Endothelial cell of umbilical vein (primary cell): ENCODE measurements around the gene NRAS. TPM values are rescaled to one million over a fixed set of nuclear protein-coding genes. Genes with fewer than 3 reads are reported as not detected.

Source experiments
- BruUV-seq: library from RNA; stranded (reverse); fragments of 400-500 nt; replicated peaks from 2 replicates; lab custom pipeline; 2021; lab: Mats Ljungman, UMichigan
- CTCF ChIA-PET: fragments of 300-600, 350-600 bp; sonication (Branson Sonifier 250); formaldehyde crosslinking; loops from one replicate; lab custom pipeline; 2021; ENCODE audit warnings: antibody characterized with exemption, inconsistent platforms; lab: Charles Lee
- POLR2A ChIA-PET: fragments of 300-600, 350-600 bp; sonication (Branson Sonifier 250); formaldehyde crosslinking; loops from one replicate; lab custom pipeline; 2021; ENCODE audit warnings: antibody characterized with exemption, inconsistent platforms; lab: Charles Lee
- DNase-seq: peaks from one replicate; pipeline ENCODE4 v3.0.0-alpha.2; 2011; ENCODE audit warnings: low read depth, low spot score
- FAIRE-seq: peaks from 2 replicates; lab custom pipeline; 2011; peaks lifted over from hg19 to GRCh38; lab: Jason Lieb, UNC
- H2AFZ ChIP-seq: 2 replicates; pipeline ENCODE4 v1.6.0; 2012; ENCODE audit warnings: low read depth, low read length, control low read depth, inconsistent platforms
- H3K27ac ChIP-seq: 2 replicates; pipeline ENCODE4 v1.5.1; 2011; ENCODE audit warnings: low read depth, mild to moderate bottlenecking, control low read depth, low read length, moderate library complexity; ENCODE audit not compliant: insufficient read depth
- H3K27me3 ChIP-seq, 2 experiments: 2 replicates each; pipeline versions ENCODE4 v1.6.0 to v1.6.1; 2011; ENCODE audit warnings: low read length in 2 of 2, mixed read lengths in 1 of 2; ENCODE audit not compliant: control insufficient read depth in 2 of 2, insufficient read depth in 2 of 2
- H3K36me3 ChIP-seq, 2 experiments: 2 replicates in 1 of 2; 3 replicates in 1 of 2; pipeline ENCODE4 v1.5.1; 2011; ENCODE audit warnings: low read length in 2 of 2, mild to moderate bottlenecking in 1 of 2, moderate library complexity in 1 of 2; ENCODE audit not compliant: control insufficient read depth in 2 of 2, insufficient read depth in 2 of 2; ENCODE audit errors: extremely low read depth in 1 of 2
- H3K4me1 ChIP-seq: 3 replicates; pipeline ENCODE4 v1.5.1; 2011; ENCODE audit warnings: mild to moderate bottlenecking, low read length; ENCODE audit not compliant: control insufficient read depth, insufficient read depth; ENCODE audit errors: extremely low read depth
- H3K4me2 ChIP-seq: 2 replicates; pipeline ENCODE4 v1.6.1; 2011; ENCODE audit warnings: low read length, control low read depth, mixed read lengths; ENCODE audit not compliant: insufficient read depth
- H3K4me3 ChIP-seq, 3 experiments: fragments of 200-600 bp in 1 of 3; sonication (generic), shearing (Covaris generic) in 1 of 3; replicated peaks in 1 of 3; 2 replicates each; pipeline ENCODE4 v1.5.1; 2011 to 2016; ENCODE audit warnings: control low read depth in 3 of 3, low read length in 3 of 3, mild to moderate bottlenecking in 2 of 3, inconsistent platforms in 1 of 3, low read depth in 1 of 3, moderate library complexity in 1 of 3; ENCODE audit not compliant: insufficient read depth in 1 of 3
- H3K79me2 ChIP-seq: 2 replicates; pipeline ENCODE4 v1.6.0; 2012; ENCODE audit warnings: low read length, inconsistent platforms; ENCODE audit not compliant: control insufficient read depth, insufficient read depth
- H3K9ac ChIP-seq: replicated peaks from 2 replicates; pipeline ENCODE3; 2011; ENCODE audit warnings: low read length, control low read depth; ENCODE audit not compliant: insufficient read depth; ENCODE audit errors: extremely low read depth
- H3K9me1 ChIP-seq: replicated peaks from 3 replicates; pipeline ENCODE4 v1.6.0; 2011; ENCODE audit warnings: mild to moderate bottlenecking, low read length; ENCODE audit not compliant: control insufficient read depth, insufficient read depth; ENCODE audit errors: extremely low read depth
- H3K9me3 ChIP-seq: replicated peaks from 2 replicates; pipeline ENCODE4 v1.5.1; 2012; ENCODE audit warnings: low read length, inconsistent platforms; ENCODE audit not compliant: control insufficient read depth, insufficient read depth
- H4K20me1 ChIP-seq: replicated peaks from 2 replicates; pipeline ENCODE3; 2011; ENCODE audit warnings: mild to moderate bottlenecking, low read length; ENCODE audit not compliant: control insufficient read depth, insufficient read depth; ENCODE audit errors: extremely low read depth
- CTCF ChIP-seq, 2 donors: IDR thresholded peaks; 1 replicate in 1 of 2; 2 replicates in 1 of 2; pipeline ENCODE4 v1.5.1; 2011; ENCODE audit warnings: low read length in 2 of 2, mild to moderate bottlenecking in 2 of 2, moderate library complexity in 2 of 2, control low read depth in 1 of 2, inconsistent platforms in 1 of 2, low read depth in 1 of 2; ENCODE audit not compliant: insufficient read depth in 1 of 2; ENCODE audit errors: extremely low read depth in 1 of 2
- EZH2 ChIP-seq: IDR thresholded peaks from 2 replicates; pipeline ENCODE4 v1.6.1; 2012; ENCODE audit warnings: borderline replicate concordance, low read depth, mild to moderate bottlenecking, moderate library complexity, low read length, inconsistent platforms; ENCODE audit not compliant: severe bottlenecking
- FOS ChIP-seq: IDR thresholded peaks from 2 replicates; pipeline ENCODE4 v1.6.1; 2011; ENCODE audit warnings: mild to moderate bottlenecking, low read length, moderate library complexity, borderline replicate concordance; ENCODE audit not compliant: insufficient read depth
- GATA2 ChIP-seq: IDR thresholded peaks from 2 replicates; pipeline ENCODE4 v1.7.0; 2011; ENCODE audit warnings: low read depth, mild to moderate bottlenecking, moderate library complexity, mixed read lengths, low read length; ENCODE audit not compliant: insufficient read length, insufficient read depth
- JUN ChIP-seq: IDR thresholded peaks from 2 replicates; pipeline ENCODE4 v1.6.1; 2011; ENCODE audit warnings: borderline replicate concordance, low read depth; ENCODE audit not compliant: insufficient read length, insufficient read depth
- MAX ChIP-seq: IDR thresholded peaks from 2 replicates; pipeline ENCODE4 v1.6.1; 2011; ENCODE audit not compliant: insufficient read depth, insufficient read length
- MYC ChIP-seq: IDR thresholded peaks from one replicate; pipeline ENCODE4 v1.6.1; 2011; ENCODE audit warnings: mild to moderate bottlenecking, low read depth, low read length
- POLR2A ChIP-seq: IDR thresholded peaks from 2 replicates; pipeline ENCODE4 v1.6.1; 2012; ENCODE audit warnings: low read depth, mild to moderate bottlenecking, control low read depth, low read length
- POLR2AphosphoS5 ChIP-seq: IDR thresholded peaks from 2 replicates; pipeline ENCODE4 v1.6.1; 2012; ENCODE audit warnings: low read depth, mild to moderate bottlenecking, control low read depth, low read length, moderate library complexity; ENCODE audit not compliant: insufficient read depth
- dilution Hi-C: fragments of 300-500 bp; cut with MboI; formaldehyde crosslinking; loops from one replicate; pipeline ENCODE4 v1.15.0; 2019; ENCODE audit warnings: low sequenced_read_pairs; ENCODE audit not compliant: extremely low pct_ligation_motif_present
- intact Hi-C: fragments of 100-400 bp; cut with micrococcal nuclease; formaldehyde crosslinking; loops from one replicate; pipeline ENCODE4 v1.10.0; 2022
- polyA plus RNA-seq, 4 experiments: library from polyadenylated mRNA; depleted of rRNA in 3 of 4; stranded (reverse) in 3 of 4; unstranded in 1 of 4; fragments of >200 nt; gene quantifications; 2 replicates each; pipeline versions ENCODE4 v1.2.1 to v1.2.3, GENCODE V29; 2011 to 2012; ENCODE audit warnings: missing spikeins in 1 of 4
- total RNA-seq: library from RNA; stranded (reverse); gene quantifications from 2 replicates; pipeline ENCODE4 v1.2.3, GENCODE V29; 2021

The NRAS gene
- total and polyA plus RNA-seq, 2 donors (not counting 3 experiments of a cell fraction or from before 2014, with no cell fraction given): 29.4 to 76.5 TPM

- Histone ChIP-seq H3K4me3 (no peak overlapping the region), H3K4me1 (no peaks in the 10 kb centered on the region), H2AFZ (no peak overlapping the region), H3K36me3 (no peaks in the 10 kb centered on the region), H3K27ac (no peak overlapping the region), H4K20me1 (no peaks in the 10 kb centered on the region), H3K4me2 (no peak overlapping the region), H3K9me3 (no peaks in the 10 kb centered on the region), H3K9me1 (no peaks in the 10 kb centered on the region), H3K79me2 (no peaks in the 10 kb centered on the region), H3K27me3 (peaks cover 4 to 14% of the 10 kb centered on the region in 2 experiments), H3K9ac (no peak overlapping the region)
- intact Hi-C loops: no loop called here
- FAIRE-seq (no peak), DNase-seq (no peak)
- POLR2A ChIA-PET: no interaction called here
- no TSS peak for BruUV-seq
- CTCF ChIA-PET: no interaction called here
- no peak for TF ChIP-seq POLR2AphosphoS5
- TF ChIP-seq GATA2: no peak
- TF ChIP-seq POLR2A: no peak
- TF ChIP-seq EZH2: no peak
- no peak for TF ChIP-seq JUN
- TF ChIP-seq MYC: no peak
- no peak for TF ChIP-seq CTCF (IDR thresholded peaks at IDR 0.05; ENCODE audit: extremely low read depth in 1 of 2, insufficient read depth in 1 of 2, low read depth in 1 of 2, low read length in 2 of 2)
- no peak for TF ChIP-seq FOS
- no peak for TF ChIP-seq MAX
- dilution Hi-C loops: no loop called here
These were observed 30.7 kb downstream of the NRAS start for GRCh38 chr1:114685851-114686250.
